Activated naive CD4-positive, alpha-beta T cell treated with anti-CD3 and anti-CD28 coated beads, Interleukin-2, amount 10 ng/mL, durations not matched to agents 7 days and 5 days (primary cell): ENCODE data around the gene CASZ1.

Source experiments
- CTCF ChIA-PET: fragments of 350-600 bp; sonication (Branson Sonifier 250); formaldehyde crosslinking; loops from one replicate; lab custom pipeline; 2021; ENCODE audit warnings: antibody characterized with exemption; lab: Charles Lee
- DNase-seq: peaks from one replicate; pipeline ENCODE4 v3.0.0-alpha.2; 2020
- H3K27ac Mint-ChIP-seq: one replicate; pipeline ENCODE4 v1.8.0; 2021; ENCODE audit warnings: mild to moderate bottlenecking, moderate library complexity, mixed read lengths
- H3K27me3 Mint-ChIP-seq: one replicate; pipeline ENCODE4 v1.8.0; 2021; ENCODE audit warnings: mild to moderate bottlenecking, mixed read lengths
- H3K36me3 Mint-ChIP-seq: one replicate; pipeline ENCODE4 v1.8.0; 2021; ENCODE audit warnings: mixed read lengths
- H3K4me1 Mint-ChIP-seq: one replicate; pipeline ENCODE4 v1.8.0; 2021; ENCODE audit warnings: mixed read lengths
- H3K4me3 Mint-ChIP-seq: one replicate; pipeline ENCODE4 v1.8.0; 2021; ENCODE audit warnings: mild to moderate bottlenecking, moderate library complexity, mixed read lengths
- H3K9me3 Mint-ChIP-seq: one replicate; pipeline ENCODE4 v1.8.0; 2021; ENCODE audit warnings: mixed read lengths

Gene CASZ1

GRCh38 chr1:10634075-10634427 is 162.4 kb downstream of the CASZ1 start:
- H3K36me3 Mint-ChIP-seq = no peaks in the 10 kb centered on the region
- H3K4me3 Mint-ChIP-seq = no peak overlapping the region
- CTCF ChIA-PET = no interaction called here
- no peak for DNase-seq
- H3K27me3 Mint-ChIP-seq = peaks cover 24% of the 10 kb centered on the region
- H3K27ac Mint-ChIP-seq = no peak overlapping the region
- H3K9me3 Mint-ChIP-seq = no peaks in the 10 kb centered on the region
- peaks cover 4% of the 10 kb centered on the region for H3K4me1 Mint-ChIP-seq

GRCh38 chr1:10633416-10633815 is 163.0 kb downstream of the CASZ1 start:
- no peak for DNase-seq
- Mint-ChIP-seq H3K4me3 (no peak overlapping the region), H3K9me3 (no peaks in the 10 kb centered on the region), H3K4me1 (peaks cover 4% of the 10 kb centered on the region), H3K27me3 (peaks cover 20% of the 10 kb centered on the region), H3K36me3 (no peaks in the 10 kb centered on the region), H3K27ac (peak overlapping the region; percentile 9)
- CTCF ChIA-PET = no interaction called here

- Mint-ChIP-seq H3K27ac (no peak overlapping the region), H3K4me1 (peaks cover 2% of the 10 kb centered on the region), H3K36me3 (no peaks in the 10 kb centered on the region), H3K9me3 (no peaks in the 10 kb centered on the region), H3K4me3 (no peak overlapping the region), H3K27me3 (peaks cover 13% of the 10 kb centered on the region)
- DNase-seq = no peak
- CTCF ChIA-PET = no interaction called here
Measured at GRCh38 chr1:10632691-10633090, 163.8 kb downstream of the CASZ1 start.

GRCh38 chr1:10631811-10632593 is 164.4 kb downstream of the CASZ1 start:
- Mint-ChIP-seq H3K4me3 (no peak overlapping the region), H3K27me3 (peaks cover 6% of the 10 kb centered on the region), H3K9me3 (no peaks in the 10 kb centered on the region), H3K36me3 (no peaks in the 10 kb centered on the region), H3K27ac (no peak overlapping the region), H3K4me1 (no peaks in the 10 kb centered on the region)
- CTCF ChIA-PET = interaction anchor here (0.7 kb wide), 1 partner anchor 724 kb away, joined by 3 read pairs; no protein-coding TSS in a partner anchor
- DNase-seq = no peak

GRCh38 chr1:10631121-10631810 is 165.2 kb downstream of the CASZ1 start:
- CTCF ChIA-PET = interaction anchor here (0.6 to 0.7 kb wide), 2 partner anchors 107 to 724 kb away, joined by 3 read pairs; no protein-coding TSS in a partner anchor
- Mint-ChIP-seq H3K27ac (no peak overlapping the region), H3K9me3 (no peaks in the 10 kb centered on the region), H3K36me3 (no peaks in the 10 kb centered on the region), H3K27me3 (peaks cover 5% of the 10 kb centered on the region), H3K4me1 (no peaks in the 10 kb centered on the region), H3K4me3 (no peak overlapping the region)
- DNase-seq = no peak

GRCh38 chr1:10630661-10631120 is 165.8 kb downstream of the CASZ1 start:
- H3K9me3 Mint-ChIP-seq = no peaks in the 10 kb centered on the region
- CTCF ChIA-PET = interaction anchor here (0.6 to 1.0 kb wide), 2 partner anchors 107 to 123 kb away, joined by 3 read pairs; no protein-coding TSS in a partner anchor
- H3K4me1 Mint-ChIP-seq = no peaks in the 10 kb centered on the region
- H3K36me3 Mint-ChIP-seq = no peaks in the 10 kb centered on the region
- no peak overlapping the region for H3K4me3 Mint-ChIP-seq
- no peak overlapping the region for H3K27ac Mint-ChIP-seq
- DNase-seq = no peak
- peaks cover 2% of the 10 kb centered on the region for H3K27me3 Mint-ChIP-seq

GRCh38 chr1:10629816-10630571 is 166.5 kb downstream of the CASZ1 start:
- CTCF ChIA-PET = interaction anchor here (0.6 to 1.0 kb wide), 2 partner anchors 108 to 123 kb away, joined by 3 read pairs; no protein-coding TSS in a partner anchor
- no peak for DNase-seq
- Mint-ChIP-seq H3K4me3 (no peak overlapping the region), H3K36me3 (no peaks in the 10 kb centered on the region), H3K9me3 (no peaks in the 10 kb centered on the region), H3K4me1 (no peaks in the 10 kb centered on the region), H3K27me3 (no peaks in the 10 kb centered on the region), H3K27ac (no peak overlapping the region)

- no peaks in the 10 kb centered on the region for H3K36me3 Mint-ChIP-seq
- no peak overlapping the region for H3K27ac Mint-ChIP-seq
- DNase-seq = no peak
- no peaks in the 10 kb centered on the region for H3K27me3 Mint-ChIP-seq
- H3K9me3 Mint-ChIP-seq = no peaks in the 10 kb centered on the region
- CTCF ChIA-PET = no interaction called here
- H3K4me3 Mint-ChIP-seq = no peak overlapping the region
- no peaks in the 10 kb centered on the region for H3K4me1 Mint-ChIP-seq
Measured at GRCh38 chr1:10629091-10629815, 167.2 kb downstream of the CASZ1 start.

GRCh38 chr1:10628685-10629084 is 167.8 kb downstream of the CASZ1 start:
- CTCF ChIA-PET = no interaction called here
- Mint-ChIP-seq H3K27me3 (no peaks in the 10 kb centered on the region), H3K9me3 (no peaks in the 10 kb centered on the region), H3K4me1 (no peaks in the 10 kb centered on the region), H3K27ac (no peak overlapping the region), H3K36me3 (no peaks in the 10 kb centered on the region), H3K4me3 (no peak overlapping the region)
- no peak for DNase-seq

GRCh38 chr1:10626791-10627410 is 169.5 kb downstream of the CASZ1 start:
- H3K4me1 Mint-ChIP-seq = no peaks in the 10 kb centered on the region
- H3K9me3 Mint-ChIP-seq = no peaks in the 10 kb centered on the region
- DNase-seq = no peak
- H3K36me3 Mint-ChIP-seq = peaks cover 4% of the 10 kb centered on the region
- H3K27me3 Mint-ChIP-seq = no peaks in the 10 kb centered on the region
- CTCF ChIA-PET = no interaction called here
- no peak overlapping the region for H3K27ac Mint-ChIP-seq
- no peak overlapping the region for H3K4me3 Mint-ChIP-seq

GRCh38 chr1:10626131-10626731 is 170.2 kb downstream of the CASZ1 start:
- H3K27ac Mint-ChIP-seq = no peak overlapping the region
- H3K36me3 Mint-ChIP-seq = peaks cover 4% of the 10 kb centered on the region
- no peak overlapping the region for H3K4me3 Mint-ChIP-seq
- CTCF ChIA-PET = no interaction called here
- no peaks in the 10 kb centered on the region for H3K27me3 Mint-ChIP-seq
- no peaks in the 10 kb centered on the region for H3K9me3 Mint-ChIP-seq
- DNase-seq = no peak
- no peaks in the 10 kb centered on the region for H3K4me1 Mint-ChIP-seq

GRCh38 chr1:10625554-10625953 is 170.9 kb downstream of the CASZ1 start:
- CTCF ChIA-PET = no interaction called here
- no peak for DNase-seq
- Mint-ChIP-seq H3K27ac (no peak overlapping the region), H3K27me3 (no peaks in the 10 kb centered on the region), H3K4me3 (no peak overlapping the region), H3K36me3 (peaks cover 4% of the 10 kb centered on the region), H3K9me3 (no peaks in the 10 kb centered on the region), H3K4me1 (no peaks in the 10 kb centered on the region)

GRCh38 chr1:10625076-10625475 is 171.4 kb downstream of the CASZ1 start:
- DNase-seq = no peak
- no peaks in the 10 kb centered on the region for H3K9me3 Mint-ChIP-seq
- CTCF ChIA-PET = interaction anchor here (1.0 kb wide), 1 partner anchor 63 kb away, joined by 3 read pairs; no protein-coding TSS in a partner anchor
- no peak overlapping the region for H3K27ac Mint-ChIP-seq
- peaks cover 4% of the 10 kb centered on the region for H3K36me3 Mint-ChIP-seq
- no peaks in the 10 kb centered on the region for H3K27me3 Mint-ChIP-seq
- H3K4me3 Mint-ChIP-seq = no peak overlapping the region
- no peaks in the 10 kb centered on the region for H3K4me1 Mint-ChIP-seq
